WTC11 (cell line): Measurements from ENCODE around the gene TACC2. TPM values are rescaled to one million over a fixed set of nuclear protein-coding genes. Genes with fewer than 3 reads are reported as not detected.
A peak's percentile ranks its signal among the peaks of the same experiment; 100 is the strongest.

ENCODE experiments used
- ATAC-seq: fragments of 200-7000 bp; cut with Tn5 transposase; 2 replicates; pipeline ENCODE4 v1.10.0; 2021; ENCODE audit warnings: mild to moderate bottlenecking, moderate library complexity
- CTCF ChIA-PET: fragments of 300-600 bp; sonication (Branson Sonifier 250); formaldehyde crosslinking; loops from one replicate; lab custom pipeline; 2021; ENCODE audit warnings: antibody characterized with exemption; lab: Charles Lee
- POLR2A ChIA-PET: fragments of 350-600 bp; sonication (Branson Sonifier 250); formaldehyde crosslinking; loops from one replicate; lab custom pipeline; 2021; ENCODE audit warnings: antibody characterized with exemption; lab: Charles Lee
- DNase-seq: peaks from one replicate; pipeline ENCODE4 v3.0.0; 2021; ENCODE audit warnings: low spot score
- H3K27ac Mint-ChIP-seq: 2 replicates; pipeline ENCODE4 v1.8.0; 2021; ENCODE audit warnings: mixed read lengths
- H3K27me3 Mint-ChIP-seq: 2 replicates; pipeline ENCODE4 v1.8.0; 2021; ENCODE audit warnings: low read depth, mild to moderate bottlenecking, moderate library complexity, mixed read lengths
- H3K36me3 Mint-ChIP-seq: 2 replicates; pipeline ENCODE4 v1.8.0; 2021; ENCODE audit warnings: mixed read lengths
- H3K4me1 Mint-ChIP-seq: 2 replicates; pipeline ENCODE4 v1.8.0; 2022; ENCODE audit warnings: mixed read lengths
- H3K4me3 Mint-ChIP-seq: 2 replicates; pipeline ENCODE4 v1.8.0; 2021; ENCODE audit warnings: mild to moderate bottlenecking, moderate library complexity, mixed read lengths
- H3K9me3 Mint-ChIP-seq: 2 replicates; pipeline ENCODE4 v1.8.0; 2021; ENCODE audit warnings: mixed read lengths
- AFF4 ChIP-seq: sonication (generic); formaldehyde crosslinking; IDR thresholded peaks from 2 replicates; pipeline ENCODE4 v1.8.1; 2023; ENCODE audit warnings: mild to moderate bottlenecking, missing genetic modification reagents, borderline replicate concordance
- CREM ChIP-seq: sonication (generic); formaldehyde crosslinking; IDR thresholded peaks from 2 replicates; pipeline ENCODE4 v1.8.1; 2022; ENCODE audit warnings: mild to moderate bottlenecking, missing genetic modification reagents, moderate library complexity
- FOXP1 ChIP-seq: sonication (generic); formaldehyde crosslinking; IDR thresholded peaks from 2 replicates; pipeline ENCODE4 v1.8.0; 2022; ENCODE audit warnings: missing genetic modification reagents, mild to moderate bottlenecking, moderate library complexity, borderline replicate concordance
- FOXP4 ChIP-seq: sonication (generic); formaldehyde crosslinking; IDR thresholded peaks from 2 replicates; pipeline ENCODE4 v1.8.0; 2022; ENCODE audit warnings: mild to moderate bottlenecking, missing genetic modification reagents
- HMGXB4 ChIP-seq: sonication (generic); formaldehyde crosslinking; IDR thresholded peaks from 2 replicates; pipeline ENCODE4 v1.8.1; 2023; ENCODE audit warnings: mild to moderate bottlenecking, moderate library complexity, missing genetic modification reagents
- PREB ChIP-seq: sonication (generic); formaldehyde crosslinking; IDR thresholded peaks from 2 replicates; pipeline ENCODE4 v1.8.1; 2022; ENCODE audit warnings: mild to moderate bottlenecking, missing genetic modification reagents, moderate library complexity, borderline replicate concordance
- SMAD4 ChIP-seq: sonication (generic); formaldehyde crosslinking; IDR thresholded peaks from 2 replicates; pipeline ENCODE4 v1.8.0; 2022; ENCODE audit warnings: mild to moderate bottlenecking, missing genetic modification reagents
- TCF7 ChIP-seq: sonication (generic); formaldehyde crosslinking; IDR thresholded peaks from 2 replicates; pipeline ENCODE4 v1.8.0; 2022; ENCODE audit warnings: mild to moderate bottlenecking, low read depth, missing genetic modification reagents, moderate library complexity
- TEAD1 ChIP-seq: sonication (generic); formaldehyde crosslinking; IDR thresholded peaks from 2 replicates; pipeline ENCODE4 v1.8.0; 2022; ENCODE audit warnings: mild to moderate bottlenecking, missing genetic modification reagents
- TEAD4 ChIP-seq: sonication (generic); formaldehyde crosslinking; IDR thresholded peaks from 2 replicates; pipeline ENCODE4 v1.8.0; 2022; ENCODE audit warnings: mild to moderate bottlenecking, missing genetic modification reagents
- USF1 ChIP-seq: sonication (generic); formaldehyde crosslinking; IDR thresholded peaks from 2 replicates; pipeline ENCODE4 v1.8.0; 2022; ENCODE audit warnings: mild to moderate bottlenecking, missing genetic modification reagents
- ZBTB43 ChIP-seq: sonication (generic); formaldehyde crosslinking; IDR thresholded peaks from 2 replicates; pipeline ENCODE4 v1.8.1; 2023; ENCODE audit warnings: mild to moderate bottlenecking, missing genetic modification reagents
- ZNF263 ChIP-seq: sonication (generic); formaldehyde crosslinking; IDR thresholded peaks from 2 replicates; pipeline ENCODE4 v1.8.1; 2022; ENCODE audit warnings: low read depth, mild to moderate bottlenecking, moderate library complexity, missing genetic modification reagents
- total RNA-seq: library from RNA; stranded (reverse); gene quantifications from 3 replicates; pipeline ENCODE4 v1.2.3, GENCODE V29; 2021
- TF ChIP-seq, protein P1 (sequence below): sonication (generic); formaldehyde crosslinking; IDR thresholded peaks from 2 replicates; pipeline ENCODE4 v1.8.0; 2023; ENCODE audit warnings: mild to moderate bottlenecking, missing genetic modification reagents
- TF ChIP-seq, protein P2 (sequence below): sonication (generic); formaldehyde crosslinking; IDR thresholded peaks from 2 replicates; pipeline ENCODE4 v1.8.0; 2022; ENCODE audit warnings: mild to moderate bottlenecking, missing genetic modification reagents
- TF ChIP-seq, protein P3 (sequence below): sonication (generic); formaldehyde crosslinking; IDR thresholded peaks from 2 replicates; pipeline ENCODE4 v1.8.1; 2023; ENCODE audit warnings: mild to moderate bottlenecking, missing genetic modification reagents, moderate library complexity

The TACC2 gene
- total RNA-seq, 1 experiment from 2014 or later = 28.9 TPM

DNA sequence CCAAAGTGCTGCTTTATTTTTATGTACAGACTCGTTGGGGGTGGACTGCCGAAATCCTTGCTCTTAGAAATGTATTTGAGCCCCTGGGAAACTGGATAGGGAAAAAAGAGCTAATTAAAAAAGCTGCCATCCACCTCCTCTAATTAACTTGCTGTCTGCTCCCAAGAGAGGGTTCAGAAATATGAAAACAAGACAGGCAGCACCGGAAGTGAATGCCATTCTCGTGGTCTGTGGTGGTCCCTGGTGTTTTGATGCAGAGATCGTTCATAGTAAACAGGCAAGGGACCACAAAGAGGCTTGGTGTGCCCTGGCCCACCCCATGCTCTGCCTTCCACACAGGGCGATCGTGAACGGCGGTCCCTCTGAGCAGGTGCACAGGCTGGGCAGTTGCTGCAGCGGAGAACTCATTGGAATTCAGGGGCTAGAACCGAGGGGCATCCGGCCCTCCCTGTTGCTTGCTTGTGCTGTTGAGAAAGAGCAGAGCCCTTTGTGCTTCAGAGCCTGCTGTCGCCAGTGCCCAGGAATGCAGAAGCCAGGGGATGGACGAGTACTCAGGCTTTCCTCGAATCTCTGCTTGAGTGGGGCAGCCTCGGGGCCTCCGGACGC, 203.1 kb downstream of the TACC2 start (continued):
- TF ChIP-seq TEAD1 (CRISPR knock-in tag) (no peak), FOXP1 (no peak), TCF7 (no peak), PREB (no peak), ZNF263 (CRISPR knock-in tag) (no peak), ZBTB43 (CRISPR knock-in tag) (no peak), TEAD4 (CRISPR knock-in tag) (no peak), HMGXB4 (CRISPR knock-in tag) (no peak)
- TF ChIP-seq, all 79 proteins: peak for 0

GRCh38 chr10:122194251-122194650, 205.3 kb downstream of the TACC2 start:
- H3K4me3 Mint-ChIP-seq = no peak overlapping the region
- DNase-seq (no peak), ATAC-seq (no peak)
- H3K27ac Mint-ChIP-seq = peak overlapping the region; percentile 81
- peaks cover 24% of the 10 kb centered on the region for H3K36me3 Mint-ChIP-seq
- peaks cover 30% of the 10 kb centered on the region for H3K4me1 Mint-ChIP-seq
- ChIA-PET POLR2A (no interaction called here), CTCF (no interaction called here)
- no peaks in the 10 kb centered on the region for H3K9me3 Mint-ChIP-seq
- no peaks in the 10 kb centered on the region for H3K27me3 Mint-ChIP-seq
- TF ChIP-seq FOXP4 (CRISPR knock-in tag) (no peak), SMAD4 (CRISPR knock-in tag) (no peak), USF1 (CRISPR knock-in tag) (no peak), CREM (no peak), AFF4 (CRISPR knock-in tag) (no peak), PREB (no peak)
- TF ChIP-seq, protein P1, sequence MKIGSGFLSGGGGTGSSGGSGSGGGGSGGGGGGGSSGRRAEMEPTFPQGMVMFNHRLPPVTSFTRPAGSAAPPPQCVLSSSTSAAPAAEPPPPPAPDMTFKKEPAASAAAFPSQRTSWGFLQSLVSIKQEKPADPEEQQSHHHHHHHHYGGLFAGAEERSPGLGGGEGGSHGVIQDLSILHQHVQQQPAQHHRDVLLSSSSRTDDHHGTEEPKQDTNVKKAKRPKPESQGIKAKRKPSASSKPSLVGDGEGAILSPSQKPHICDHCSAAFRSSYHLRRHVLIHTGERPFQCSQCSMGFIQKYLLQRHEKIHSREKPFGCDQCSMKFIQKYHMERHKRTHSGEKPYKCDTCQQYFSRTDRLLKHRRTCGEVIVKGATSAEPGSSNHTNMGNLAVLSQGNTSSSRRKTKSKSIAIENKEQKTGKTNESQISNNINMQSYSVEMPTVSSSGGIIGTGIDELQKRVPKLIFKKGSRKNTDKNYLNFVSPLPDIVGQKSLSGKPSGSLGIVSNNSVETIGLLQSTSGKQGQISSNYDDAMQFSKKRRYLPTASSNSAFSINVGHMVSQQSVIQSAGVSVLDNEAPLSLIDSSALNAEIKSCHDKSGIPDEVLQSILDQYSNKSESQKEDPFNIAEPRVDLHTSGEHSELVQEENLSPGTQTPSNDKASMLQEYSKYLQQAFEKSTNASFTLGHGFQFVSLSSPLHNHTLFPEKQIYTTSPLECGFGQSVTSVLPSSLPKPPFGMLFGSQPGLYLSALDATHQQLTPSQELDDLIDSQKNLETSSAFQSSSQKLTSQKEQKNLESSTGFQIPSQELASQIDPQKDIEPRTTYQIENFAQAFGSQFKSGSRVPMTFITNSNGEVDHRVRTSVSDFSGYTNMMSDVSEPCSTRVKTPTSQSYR = no peak
- TF ChIP-seq, protein P2, sequence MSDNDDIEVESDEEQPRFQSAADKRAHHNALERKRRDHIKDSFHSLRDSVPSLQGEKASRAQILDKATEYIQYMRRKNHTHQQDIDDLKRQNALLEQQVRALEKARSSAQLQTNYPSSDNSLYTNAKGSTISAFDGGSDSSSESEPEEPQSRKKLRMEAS (CRISPR knock-in tag) = no peak
- TF ChIP-seq, protein P3, sequence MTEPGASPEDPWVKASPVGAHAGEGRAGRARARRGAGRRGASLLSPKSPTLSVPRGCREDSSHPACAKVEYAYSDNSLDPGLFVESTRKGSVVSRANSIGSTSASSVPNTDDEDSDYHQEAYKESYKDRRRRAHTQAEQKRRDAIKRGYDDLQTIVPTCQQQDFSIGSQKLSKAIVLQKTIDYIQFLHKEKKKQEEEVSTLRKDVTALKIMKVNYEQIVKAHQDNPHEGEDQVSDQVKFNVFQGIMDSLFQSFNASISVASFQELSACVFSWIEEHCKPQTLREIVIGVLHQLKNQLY = no peak
